UCSD-AML1 (cell line): Measurements from ENCODE around the gene DNAJB9.

ENCODE experiments used
- DNase-seq: peaks from one replicate; lab custom pipeline; 2025; ENCODE audit not compliant: unreplicated experiment; lab: John Stamatoyannopoulos, UW

DNAJB9 gene

DNA sequence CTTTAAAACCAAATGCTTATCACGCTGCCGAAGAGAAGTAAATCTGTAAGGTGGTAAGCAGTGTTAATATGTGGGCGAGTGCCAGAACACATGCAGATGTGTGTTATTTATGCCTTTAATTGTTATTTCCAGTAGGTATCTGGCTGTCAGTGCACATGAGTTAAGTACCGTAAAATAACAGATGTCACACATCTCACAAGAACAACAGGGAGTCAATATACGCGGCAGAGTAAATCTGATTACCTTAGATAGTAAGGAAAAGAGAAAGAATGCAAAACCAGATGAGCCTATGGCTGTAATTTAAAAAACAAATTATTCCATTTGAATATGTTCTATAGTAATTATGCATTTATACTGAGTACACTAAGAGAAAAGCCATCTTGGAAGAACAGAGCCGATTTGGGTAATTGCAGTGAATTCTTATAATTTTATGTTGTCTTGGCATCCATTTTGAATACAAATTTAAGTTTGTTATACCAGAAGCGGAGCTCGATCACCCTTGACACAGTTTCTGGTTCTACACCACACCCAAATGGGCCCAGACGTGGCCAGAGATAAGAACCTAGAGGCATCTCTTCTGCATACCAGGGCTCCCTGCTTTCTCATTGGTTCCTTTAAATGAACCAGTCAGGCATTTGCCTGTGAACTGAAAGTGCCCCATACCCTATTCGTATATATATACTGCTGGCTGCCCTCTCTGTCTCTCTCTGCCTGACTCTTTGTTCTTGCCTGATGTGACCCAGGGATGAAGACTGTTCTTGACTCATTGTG is 34.8 kb downstream of the DNAJB9 start:
- no peak for DNase-seq

DNA sequence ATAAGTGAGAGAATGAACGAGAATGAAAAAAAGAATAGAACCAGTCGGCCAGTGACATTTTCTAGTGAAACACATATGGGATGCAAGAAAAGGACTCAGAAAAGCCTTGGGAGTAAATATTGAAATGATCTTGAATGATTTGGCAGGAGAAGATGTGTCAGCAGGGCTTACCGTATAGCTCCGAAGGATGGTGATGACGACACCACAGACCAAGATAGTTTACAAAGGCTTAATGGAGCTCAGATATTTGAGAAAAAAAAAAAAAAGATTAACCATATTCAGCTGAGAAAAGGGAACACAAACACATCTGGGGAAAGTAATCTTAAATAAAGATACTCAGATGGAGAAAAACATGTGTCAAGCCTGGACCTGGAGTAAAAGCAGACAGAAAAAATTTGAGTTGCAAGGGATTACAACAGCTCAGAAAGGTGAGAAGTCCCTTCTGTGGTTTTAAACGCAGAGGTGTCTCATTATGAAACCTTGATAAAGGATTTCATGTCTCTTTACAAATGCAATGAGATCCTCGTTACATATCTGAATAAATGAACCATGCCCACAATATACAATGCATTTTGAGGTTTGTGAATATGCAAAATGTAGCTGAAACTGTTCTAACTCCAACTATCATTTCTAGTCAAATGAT is 36.0 kb downstream of the DNAJB9 start:
- no peak for DNase-seq

DNA sequence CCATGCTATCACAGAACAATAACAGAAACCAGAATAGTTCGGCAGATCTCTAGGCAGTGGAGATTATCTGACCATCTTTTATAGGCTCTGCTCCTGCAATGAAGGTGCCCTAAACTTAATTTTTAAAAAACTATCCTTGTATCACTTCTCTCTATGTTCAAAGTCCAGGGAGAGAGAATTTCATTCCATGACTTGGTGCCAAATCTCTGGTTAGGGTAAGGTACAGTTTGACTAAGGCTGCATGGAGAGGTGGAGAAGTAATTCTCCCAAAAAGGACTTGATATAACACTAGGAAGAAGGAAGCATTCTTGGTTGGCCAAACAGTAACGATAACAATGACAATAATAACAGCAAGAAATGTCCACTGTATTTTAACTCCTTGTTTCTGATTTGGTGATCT is 40.0 kb downstream of the DNAJB9 start:
- no peak for DNase-seq

GRCh38 chr7:108611268-108611667 is 41.6 kb downstream of the DNAJB9 start:
- DNase-seq: no peak

DNA sequence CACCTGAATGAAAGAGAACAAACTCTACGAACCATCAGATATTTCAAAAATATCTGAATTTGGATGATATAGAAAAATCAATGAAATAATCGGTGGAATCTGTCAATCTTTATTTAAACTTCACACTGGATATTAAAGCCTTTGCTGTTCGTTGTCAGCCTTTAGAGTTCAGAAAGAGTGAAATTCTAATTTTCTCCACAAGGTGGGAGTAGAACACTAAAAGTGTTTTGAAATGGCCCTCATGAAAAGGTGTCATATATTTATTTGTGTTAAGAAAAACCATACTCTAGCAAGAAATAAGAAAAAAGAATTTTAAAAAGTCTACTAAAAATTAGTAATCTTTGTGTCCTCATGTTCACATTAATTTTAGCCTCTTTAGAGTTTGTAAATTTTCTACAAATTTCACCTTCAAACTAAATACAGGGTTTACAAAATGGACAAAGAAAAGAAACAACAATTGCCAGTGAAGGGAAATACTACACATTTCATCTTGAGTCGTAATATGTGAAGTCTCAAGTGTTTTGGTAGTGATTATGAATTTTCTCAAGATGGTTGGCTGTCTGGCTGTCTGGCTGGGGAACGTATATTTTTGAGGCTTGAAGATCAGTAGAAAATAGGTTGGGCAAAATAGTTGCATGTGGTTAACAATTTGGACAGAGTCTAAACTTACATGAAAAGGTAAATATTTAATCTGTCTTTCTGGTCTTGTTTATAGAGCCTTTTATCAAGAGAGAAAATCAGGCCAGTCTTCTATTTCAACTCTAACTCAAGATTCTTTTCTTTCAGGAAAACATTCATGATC is 43.7 kb downstream of the DNAJB9 start:
- DNase-seq: no peak

- no peak for DNase-seq
These were observed 44.3 kb downstream of the DNAJB9 start for GRCh38 chr7:108613949-108614381.

DNA sequence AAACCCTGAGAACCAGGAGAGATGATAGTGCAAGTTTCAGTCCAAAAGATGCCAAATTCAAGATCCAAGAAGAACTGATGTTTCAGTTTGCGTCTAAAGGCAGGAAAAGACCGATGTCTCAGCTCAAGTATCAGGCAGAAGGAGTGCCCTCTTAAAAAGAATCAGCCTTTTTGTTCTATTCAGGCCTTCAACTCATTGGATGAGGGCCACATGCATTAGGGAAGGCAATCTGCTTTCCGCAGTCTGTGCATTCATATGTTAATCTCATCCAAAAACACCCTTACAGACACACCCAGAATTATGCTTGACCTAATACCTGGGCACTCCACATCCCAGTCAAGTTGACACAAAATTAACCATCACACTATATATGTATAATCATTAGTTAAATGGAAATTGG is 45.2 kb downstream of the DNAJB9 start:
- DNase-seq: no peak

GRCh38 chr7:108618056-108618455 is 48.4 kb downstream of the DNAJB9 start:
- DNase-seq: no peak

DNA sequence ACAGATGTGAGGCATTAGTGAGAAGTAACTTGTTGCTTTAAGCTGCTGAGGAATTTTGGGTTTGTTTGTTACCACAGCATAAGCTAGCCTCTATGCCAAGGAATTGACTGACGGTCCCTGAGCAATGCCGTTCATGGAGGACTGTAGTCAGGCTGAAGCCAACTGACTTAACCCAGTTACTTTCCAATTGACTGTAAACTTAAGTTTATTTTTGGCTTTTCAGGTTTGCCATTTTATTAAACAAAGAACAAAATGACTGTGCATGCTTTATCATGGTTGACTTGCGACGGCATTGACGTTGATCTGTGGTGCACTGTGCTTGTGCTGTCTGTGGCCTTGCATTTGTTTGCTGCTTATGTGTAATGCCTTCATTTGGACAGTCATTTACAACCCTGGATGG is 53.5 kb downstream of the DNAJB9 start:
- DNase-seq: no peak
